CD8-positive, alpha-beta memory T cell (primary cell): ENCODE measurements around the gene REEP2. TPM values are rescaled to one million over a fixed set of nuclear protein-coding genes. Genes with fewer than 3 reads are reported as not detected.

Experiments
- CTCF ChIA-PET: fragments of 350-600 bp; sonication (Branson Sonifier 250); formaldehyde crosslinking; loops from one replicate; lab custom pipeline; 2021; ENCODE audit warnings: antibody characterized with exemption; lab: Charles Lee
- POLR2A ChIA-PET: fragments of 350-600 bp; sonication (Branson Sonifier 250); formaldehyde crosslinking; loops from one replicate; lab custom pipeline; 2021; ENCODE audit warnings: antibody characterized with exemption; lab: Charles Lee
- DNase-seq, 5 donors: peaks; one replicate each; pipeline versions ENCODE4 v3.0.0 to v3.0.0-alpha.2; 2020 to 2022; ENCODE audit warnings: mixed read lengths in 1 of 5
- H3K27ac ChIP-seq: one replicate; pipeline ENCODE4 v1.7.0; 2013; ENCODE audit warnings: low read depth, mild to moderate bottlenecking, low read length, moderate library complexity
- H3K27me3 ChIP-seq: 2 replicates; pipeline ENCODE4 v1.7.0; 2013; ENCODE audit warnings: low read length, mild to moderate bottlenecking; ENCODE audit not compliant: insufficient read depth, poor library complexity, severe bottlenecking
- H3K36me3 ChIP-seq: 2 replicates; pipeline ENCODE4 v1.7.0; 2013; ENCODE audit warnings: mild to moderate bottlenecking, low read length, moderate library complexity; ENCODE audit not compliant: insufficient read depth
- H3K4me1 ChIP-seq: 2 replicates; pipeline ENCODE4 v1.7.0; 2013; ENCODE audit warnings: mild to moderate bottlenecking, low read length, moderate library complexity; ENCODE audit not compliant: insufficient read depth
- H3K4me3 ChIP-seq: 2 replicates; pipeline ENCODE4 v1.7.0; 2013; ENCODE audit warnings: mild to moderate bottlenecking, low read length
- H3K9me3 ChIP-seq: 2 replicates; pipeline ENCODE4 v1.7.0; 2013; ENCODE audit warnings: mild to moderate bottlenecking, low read length
- H3K27ac Mint-ChIP-seq, 8 donors: one replicate each; pipeline ENCODE4 v1.8.0; 2020 to 2021; ENCODE audit warnings: mixed read lengths in 8 of 8, mild to moderate bottlenecking in 6 of 8, inconsistent platforms in 3 of 8, moderate library complexity in 3 of 8
- H3K27me3 Mint-ChIP-seq, 2 donors: one replicate each; pipeline ENCODE4 v1.8.0; 2020 to 2021; ENCODE audit warnings: mixed read lengths in 2 of 2, mild to moderate bottlenecking in 1 of 2, moderate library complexity in 1 of 2
- H3K36me3 Mint-ChIP-seq, 3 donors: one replicate each; pipeline ENCODE4 v1.8.0; 2020 to 2021; ENCODE audit warnings: mixed read lengths in 3 of 3, inconsistent platforms in 1 of 3, mild to moderate bottlenecking in 1 of 3
- H3K4me1 Mint-ChIP-seq, 3 donors: one replicate each; pipeline ENCODE4 v1.8.0; 2020 to 2021; ENCODE audit warnings: mixed read lengths in 3 of 3, inconsistent platforms in 1 of 3, mild to moderate bottlenecking in 1 of 3
- H3K4me3 Mint-ChIP-seq, 7 donors: one replicate each; pipeline ENCODE4 v1.8.0; 2020 to 2021; ENCODE audit warnings: mixed read lengths in 7 of 7, mild to moderate bottlenecking in 6 of 7, moderate library complexity in 4 of 7, inconsistent platforms in 2 of 7
- H3K9me3 Mint-ChIP-seq, 5 donors: one replicate each; pipeline ENCODE4 v1.8.0; 2020 to 2022; ENCODE audit warnings: mixed read lengths in 5 of 5, mild to moderate bottlenecking in 3 of 5, moderate library complexity in 2 of 5, inconsistent platforms in 1 of 5
- polyA plus RNA-seq: library from polyadenylated mRNA; unstranded; fragments of 300-500 nt; fragmentation: Illumina TruSeq; gene quantifications from one replicate; pipeline ENCODE4 v1.2.3, GENCODE V29; 2021
- total RNA-seq, 2 experiments: library from RNA; stranded (reverse); gene quantifications; one replicate each; pipeline ENCODE4 v1.2.3, GENCODE V29; 2021

The REEP2 gene
- total and polyA plus RNA-seq, 3 experiments from 2014 or later: 0.24 to 6.6 (median 5.0) TPM

DNA sequence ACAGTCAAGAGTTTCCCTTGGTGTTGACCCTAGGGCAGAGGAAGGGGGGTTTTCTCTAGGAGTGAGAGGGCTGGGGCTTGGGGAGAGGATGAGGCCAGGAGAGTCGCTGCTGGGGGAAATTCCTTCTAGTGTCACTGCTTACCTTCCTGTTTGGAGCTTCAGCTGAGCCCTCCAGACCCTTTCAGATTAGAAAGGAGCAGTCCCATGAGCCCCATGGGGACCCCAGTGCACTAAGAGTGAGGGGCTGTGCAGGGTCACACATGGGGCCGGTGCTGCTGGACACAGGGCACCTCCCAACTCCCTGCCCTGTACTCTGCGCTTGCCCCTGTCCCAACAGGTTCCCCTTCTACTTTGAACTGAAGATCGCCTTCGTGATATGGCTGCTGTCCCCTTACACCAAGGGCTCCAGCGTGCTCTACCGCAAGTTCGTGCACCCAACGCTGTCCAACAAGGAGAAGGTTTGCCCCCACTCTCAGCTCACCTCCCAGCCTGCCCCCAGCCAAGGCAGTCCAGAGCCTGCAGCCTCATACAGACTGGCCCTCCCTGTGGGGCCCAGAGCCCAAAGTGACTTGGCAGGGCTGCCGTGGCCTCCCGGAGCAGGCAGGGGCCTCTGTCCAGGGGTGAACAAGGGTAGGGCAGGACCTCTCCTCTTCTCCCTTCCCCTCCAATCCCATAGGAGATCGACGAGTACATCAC lies 5.4 kb downstream of the REEP2 start:
- CTCF ChIA-PET: interaction anchor here (4.2 to 10.0 kb wide), 2 partner anchors 18 to 60 kb away, joined by 22 to 102 read pairs; partner anchors contain the start of gene EGR1
- no peaks in the 10 kb centered on the region for H3K9me3 ChIP-seq
- H3K36me3 Mint-ChIP-seq: no peaks in the 10 kb centered on the region
- H3K4me1 Mint-ChIP-seq: peaks cover 3 to 10% (median 6%) of the 10 kb centered on the region in 3 donors
- H3K4me3 Mint-ChIP-seq: no peak overlapping the region
- H3K27ac ChIP-seq: no peak overlapping the region
- peak overlapping the region in 1 of 8 donors; percentile 29 for H3K27ac Mint-ChIP-seq
- H3K4me1 ChIP-seq: peaks cover 5% of the 10 kb centered on the region
- peaks cover 0 to 2% (median 0%) of the 10 kb centered on the region in 5 donors for H3K9me3 Mint-ChIP-seq
- DNase-seq: no peak
- POLR2A ChIA-PET: no interaction called here
- peaks cover 0 to 2% of the 10 kb centered on the region in 2 donors for H3K27me3 Mint-ChIP-seq
- H3K4me3 ChIP-seq: no peak overlapping the region
- no peaks in the 10 kb centered on the region for H3K36me3 ChIP-seq
- H3K27me3 ChIP-seq: no peaks in the 10 kb centered on the region

- Histone ChIP-seq H3K4me3 (no peak overlapping the region), H3K36me3 (no peaks in the 10 kb centered on the region), H3K27me3 (no peaks in the 10 kb centered on the region), H3K27ac (no peak overlapping the region), H3K4me1 (peaks cover 5% of the 10 kb centered on the region), H3K9me3 (no peaks in the 10 kb centered on the region)
- ChIA-PET POLR2A (no interaction called here), CTCF (interaction anchor here (4.2 to 10.0 kb wide), 2 partner anchors 17 to 59 kb away, joined by 22 to 102 read pairs; partner anchors contain the start of gene EGR1)
- DNase-seq: no peak
- Mint-ChIP-seq H3K27me3 (peaks cover 0 to 2% of the 10 kb centered on the region in 2 donors), H3K27ac (no peak overlapping the region), H3K4me1 (peaks cover 3 to 8% (median 6%) of the 10 kb centered on the region in 3 donors), H3K9me3 (peaks cover 0 to 2% (median 0%) of the 10 kb centered on the region in 5 donors), H3K4me3 (no peak overlapping the region), H3K36me3 (no peaks in the 10 kb centered on the region)
Observed at GRCh38 chr5:138444774-138445546, 6.1 kb downstream of the REEP2 start.

DNA sequence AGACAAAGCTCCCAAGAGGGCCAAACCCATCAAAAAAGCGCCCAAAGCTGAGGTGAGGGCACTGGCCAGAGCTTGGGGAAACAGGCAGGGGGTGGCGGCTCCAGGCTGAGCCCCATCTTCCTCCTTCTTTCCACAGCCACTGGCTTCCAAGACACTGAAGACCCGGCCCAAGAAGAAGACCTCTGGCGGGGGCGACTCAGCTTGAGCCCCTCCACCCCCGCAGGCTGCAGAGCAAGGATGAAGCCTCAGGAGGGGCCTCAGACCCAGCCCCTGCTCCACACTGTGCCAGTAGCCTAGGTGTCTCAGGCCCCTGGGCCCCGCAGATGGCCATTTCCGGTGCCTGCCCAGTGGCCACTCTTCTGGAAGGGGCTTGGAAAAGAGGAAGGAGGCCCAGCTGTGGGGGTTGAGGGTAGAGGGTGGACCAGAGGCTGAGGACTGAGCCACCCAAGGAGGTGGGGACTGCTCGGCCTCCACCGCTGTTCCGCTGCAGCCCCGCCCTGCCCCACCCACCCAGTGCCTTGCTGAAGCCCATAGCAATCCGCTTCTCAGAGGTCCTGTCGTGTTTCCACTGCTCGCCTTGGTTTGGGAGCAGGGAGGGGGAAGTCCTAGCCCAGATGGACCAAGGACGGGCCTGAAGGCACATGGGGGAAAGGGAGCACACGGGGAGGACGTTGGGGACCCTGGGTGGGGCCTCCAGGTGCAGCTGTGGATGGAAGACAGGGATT lies 6.9 kb downstream of the REEP2 start:
- no peaks in the 10 kb centered on the region for H3K27me3 Mint-ChIP-seq
- Histone ChIP-seq H3K4me1 (peaks cover 8% of the 10 kb centered on the region), H3K27me3 (no peaks in the 10 kb centered on the region), H3K4me3 (no peak overlapping the region), H3K36me3 (no peaks in the 10 kb centered on the region), H3K9me3 (no peaks in the 10 kb centered on the region), H3K27ac (no peak overlapping the region)
- H3K9me3 Mint-ChIP-seq: peaks cover 0 to 2% (median 0%) of the 10 kb centered on the region in 5 donors
- POLR2A ChIA-PET: no interaction called here
- CTCF ChIA-PET: interaction anchor here (4.2 to 10.0 kb wide), 2 partner anchors 16 to 58 kb away, joined by 22 to 102 read pairs; partner anchors contain the start of gene EGR1
- DNase-seq: no peak
- H3K27ac Mint-ChIP-seq: peak overlapping the region in 1 of 8 donors; percentile 19
- peaks cover 5% of the 10 kb centered on the region in 3 donors for H3K4me1 Mint-ChIP-seq
- H3K36me3 Mint-ChIP-seq: no peaks in the 10 kb centered on the region
- H3K4me3 Mint-ChIP-seq: no peak overlapping the region

- H3K36me3 Mint-ChIP-seq: no peaks in the 10 kb centered on the region
- Histone ChIP-seq H3K27me3 (no peaks in the 10 kb centered on the region), H3K36me3 (no peaks in the 10 kb centered on the region), H3K9me3 (no peaks in the 10 kb centered on the region), H3K4me1 (peaks cover 8% of the 10 kb centered on the region), H3K4me3 (no peak overlapping the region), H3K27ac (no peak overlapping the region)
- DNase-seq: no peak
- peaks cover 5% of the 10 kb centered on the region in 3 donors for H3K4me1 Mint-ChIP-seq
- peak overlapping the region in 1 of 7 donors; percentile 83 for H3K4me3 Mint-ChIP-seq
- ChIA-PET CTCF (interaction anchor here (2.7 to 10.0 kb wide), 7 partner anchors 9 to 62 kb away, joined by 10 to 155 read pairs (median 24); partner anchors contain the start of genes EGR1 and REEP2), POLR2A (interaction anchor here (1.2 kb wide), 1 partner anchor 55 kb away, joined by 4 read pairs; no protein-coding TSS in a partner anchor)
- H3K27ac Mint-ChIP-seq: no peak overlapping the region
- no peaks in the 10 kb centered on the region for H3K27me3 Mint-ChIP-seq
- H3K9me3 Mint-ChIP-seq: peaks cover 0 to 2% (median 0%) of the 10 kb centered on the region in 5 donors
Observed at GRCh38 chr5:138448070-138448469, 9.2 kb downstream of the REEP2 start.

- H3K36me3 Mint-ChIP-seq: no peaks in the 10 kb centered on the region
- DNase-seq: no peak
- no peaks in the 10 kb centered on the region for H3K27me3 Mint-ChIP-seq
- H3K4me1 ChIP-seq: peaks cover 8% of the 10 kb centered on the region
- H3K9me3 ChIP-seq: no peaks in the 10 kb centered on the region
- H3K27me3 ChIP-seq: no peaks in the 10 kb centered on the region
- H3K4me1 Mint-ChIP-seq: peaks cover 5% of the 10 kb centered on the region in 3 donors
- POLR2A ChIA-PET: interaction anchor here (1.2 kb wide), 1 partner anchor 55 kb away, joined by 4 read pairs; no protein-coding TSS in a partner anchor
- no peak overlapping the region for H3K27ac Mint-ChIP-seq
- peaks cover 0 to 2% (median 0%) of the 10 kb centered on the region in 5 donors for H3K9me3 Mint-ChIP-seq
- no peak overlapping the region for H3K4me3 ChIP-seq
- H3K27ac ChIP-seq: no peak overlapping the region
- CTCF ChIA-PET: interaction anchor here (0.8 to 10.0 kb wide), 14 partner anchors 7 to 66 kb away, joined by 3 to 155 read pairs (median 8); partner anchors contain the start of genes EGR1 and REEP2
- H3K4me3 Mint-ChIP-seq: no peak overlapping the region
- H3K36me3 ChIP-seq: no peaks in the 10 kb centered on the region
Observed at GRCh38 chr5:138448481-138449398, 9.9 kb downstream of the REEP2 start.

DNA sequence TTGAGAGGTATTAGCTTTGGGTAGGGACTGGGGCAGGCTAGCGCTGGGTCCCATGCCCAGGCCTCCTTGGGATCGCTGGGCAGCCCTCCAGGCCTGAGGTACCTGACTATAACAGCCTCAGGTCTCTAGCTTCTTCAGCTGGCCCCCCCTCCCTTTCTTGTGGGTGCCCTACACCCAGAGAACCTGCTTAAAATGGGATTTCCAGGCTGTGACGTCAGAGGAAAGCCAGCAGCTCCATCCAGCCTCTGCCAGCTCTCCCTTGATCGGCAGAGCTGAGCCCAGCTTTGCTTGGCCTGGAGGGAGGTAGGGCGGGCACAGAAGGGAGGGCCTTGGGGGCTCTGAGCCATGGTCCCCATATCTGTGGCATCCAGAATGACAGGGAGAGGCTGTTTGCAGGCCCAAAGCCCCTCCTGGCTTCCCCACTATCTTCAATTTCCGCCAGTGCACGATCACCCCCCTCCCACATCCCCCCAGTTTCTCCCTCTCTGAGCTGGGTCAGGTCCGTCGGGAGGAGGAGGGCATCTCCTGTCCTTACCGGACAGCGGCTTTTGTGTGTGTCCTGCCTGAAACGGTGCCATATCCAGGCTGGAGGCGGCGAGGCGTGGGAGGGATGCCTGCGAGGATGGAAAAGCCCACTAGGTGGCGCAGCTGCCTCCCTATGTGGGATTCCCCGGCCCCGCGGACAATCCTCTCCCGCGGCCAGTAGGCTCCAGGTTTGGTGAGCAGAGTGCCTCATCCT lies 10.8 kb downstream of the REEP2 start:
- POLR2A ChIA-PET: interaction anchor here (0.5 to 1.0 kb wide), 2 partner anchors 54 to 63 kb away, joined by 3 read pairs; no protein-coding TSS in a partner anchor

More for the DNA sequence above, 10.8 kb downstream of the REEP2 start:
- peaks cover 8% of the 10 kb centered on the region for H3K4me1 ChIP-seq
- no peak overlapping the region for H3K27ac ChIP-seq
- Mint-ChIP-seq H3K27ac (peak overlapping the region in 5 of 8 donors; percentile 45 to 89 (median 74)), H3K4me1 (peaks cover 5% of the 10 kb centered on the region in 3 donors), H3K4me3 (peak overlapping the region in 3 of 7 donors; percentile 15 to 51 (median 39)), H3K27me3 (no peaks in the 10 kb centered on the region), H3K9me3 (no peaks in the 10 kb centered on the region), H3K36me3 (no peaks in the 10 kb centered on the region)
- H3K36me3 ChIP-seq: no peaks in the 10 kb centered on the region
- H3K9me3 ChIP-seq: no peaks in the 10 kb centered on the region
- H3K4me3 ChIP-seq: no peak overlapping the region
- H3K27me3 ChIP-seq: no peaks in the 10 kb centered on the region
- DNase-seq: peak; percentile 63 to 81 (median 70)
- CTCF ChIA-PET: interaction anchor here (0.7 to 10.0 kb wide), 20 partner anchors 8 to 801 kb away, joined by 3 to 155 read pairs (median 4); partner anchors contain the start of genes EGR1 and REEP2
